Endothelial cell of umbilical vein (primary cell): ENCODE results near the gene MYO19. TPM values are rescaled to one million over a fixed set of nuclear protein-coding genes. Genes with fewer than 3 reads are reported as not detected.

Source experiments
- Bru-seq: library from RNA; stranded (reverse); fragments of 400-500 nt; gene quantifications from one replicate; lab custom pipeline; 2021; lab: Mats Ljungman, UMichigan
- BruChase-seq, 2 experiments: library from RNA; stranded (reverse); fragments of 400-500 nt; gene quantifications; one replicate each; lab custom pipeline; 2021; lab: Mats Ljungman, UMichigan
- BruUV-seq: library from RNA; stranded (reverse); fragments of 400-500 nt; replicated peaks from 2 replicates; lab custom pipeline; 2021; lab: Mats Ljungman, UMichigan
- CTCF ChIA-PET: fragments of 300-600, 350-600 bp; sonication (Branson Sonifier 250); formaldehyde crosslinking; loops from one replicate; lab custom pipeline; 2021; ENCODE audit warnings: antibody characterized with exemption, inconsistent platforms; lab: Charles Lee
- POLR2A ChIA-PET: fragments of 300-600, 350-600 bp; sonication (Branson Sonifier 250); formaldehyde crosslinking; loops from one replicate; lab custom pipeline; 2021; ENCODE audit warnings: antibody characterized with exemption, inconsistent platforms; lab: Charles Lee
- DNase-seq: peaks from one replicate; pipeline ENCODE4 v3.0.0-alpha.2; 2011; ENCODE audit warnings: low read depth, low spot score
- FAIRE-seq: peaks from 2 replicates; lab custom pipeline; 2011; peaks lifted over from hg19 to GRCh38; lab: Jason Lieb, UNC
- H2AFZ ChIP-seq: 2 replicates; pipeline ENCODE4 v1.6.0; 2012; ENCODE audit warnings: low read depth, low read length, control low read depth, inconsistent platforms
- H3K27ac ChIP-seq: 2 replicates; pipeline ENCODE4 v1.5.1; 2011; ENCODE audit warnings: low read depth, mild to moderate bottlenecking, control low read depth, low read length, moderate library complexity; ENCODE audit not compliant: insufficient read depth
- H3K27me3 ChIP-seq, 2 experiments: 2 replicates each; pipeline versions ENCODE4 v1.6.0 to v1.6.1; 2011; ENCODE audit warnings: low read length in 2 of 2, mixed read lengths in 1 of 2; ENCODE audit not compliant: control insufficient read depth in 2 of 2, insufficient read depth in 2 of 2
- H3K36me3 ChIP-seq, 2 experiments: 2 replicates in 1 of 2; 3 replicates in 1 of 2; pipeline ENCODE4 v1.5.1; 2011; ENCODE audit warnings: low read length in 2 of 2, mild to moderate bottlenecking in 1 of 2, moderate library complexity in 1 of 2; ENCODE audit not compliant: control insufficient read depth in 2 of 2, insufficient read depth in 2 of 2; ENCODE audit errors: extremely low read depth in 1 of 2
- H3K4me1 ChIP-seq: 3 replicates; pipeline ENCODE4 v1.5.1; 2011; ENCODE audit warnings: mild to moderate bottlenecking, low read length; ENCODE audit not compliant: control insufficient read depth, insufficient read depth; ENCODE audit errors: extremely low read depth
- H3K4me2 ChIP-seq: 2 replicates; pipeline ENCODE4 v1.6.1; 2011; ENCODE audit warnings: low read length, control low read depth, mixed read lengths; ENCODE audit not compliant: insufficient read depth
- H3K4me3 ChIP-seq, 3 experiments: fragments of 200-600 bp in 1 of 3; sonication (generic), shearing (Covaris generic) in 1 of 3; replicated peaks in 1 of 3; 2 replicates each; pipeline ENCODE4 v1.5.1; 2011 to 2016; ENCODE audit warnings: control low read depth in 3 of 3, low read length in 3 of 3, mild to moderate bottlenecking in 2 of 3, inconsistent platforms in 1 of 3, low read depth in 1 of 3, moderate library complexity in 1 of 3; ENCODE audit not compliant: insufficient read depth in 1 of 3
- H3K79me2 ChIP-seq: 2 replicates; pipeline ENCODE4 v1.6.0; 2012; ENCODE audit warnings: low read length, inconsistent platforms; ENCODE audit not compliant: control insufficient read depth, insufficient read depth
- H3K9ac ChIP-seq: replicated peaks from 2 replicates; pipeline ENCODE3; 2011; ENCODE audit warnings: low read length, control low read depth; ENCODE audit not compliant: insufficient read depth; ENCODE audit errors: extremely low read depth
- H3K9me1 ChIP-seq: replicated peaks from 3 replicates; pipeline ENCODE4 v1.6.0; 2011; ENCODE audit warnings: mild to moderate bottlenecking, low read length; ENCODE audit not compliant: control insufficient read depth, insufficient read depth; ENCODE audit errors: extremely low read depth
- H3K9me3 ChIP-seq: replicated peaks from 2 replicates; pipeline ENCODE4 v1.5.1; 2012; ENCODE audit warnings: low read length, inconsistent platforms; ENCODE audit not compliant: control insufficient read depth, insufficient read depth
- H4K20me1 ChIP-seq: replicated peaks from 2 replicates; pipeline ENCODE3; 2011; ENCODE audit warnings: mild to moderate bottlenecking, low read length; ENCODE audit not compliant: control insufficient read depth, insufficient read depth; ENCODE audit errors: extremely low read depth
- EZH2 ChIP-seq: IDR thresholded peaks from 2 replicates; pipeline ENCODE4 v1.6.1; 2012; ENCODE audit warnings: borderline replicate concordance, low read depth, mild to moderate bottlenecking, moderate library complexity, low read length, inconsistent platforms; ENCODE audit not compliant: severe bottlenecking
- MYC ChIP-seq: IDR thresholded peaks from one replicate; pipeline ENCODE4 v1.6.1; 2011; ENCODE audit warnings: mild to moderate bottlenecking, low read depth, low read length
- POLR2A ChIP-seq: IDR thresholded peaks from 2 replicates; pipeline ENCODE4 v1.6.1; 2012; ENCODE audit warnings: low read depth, mild to moderate bottlenecking, control low read depth, low read length
- POLR2AphosphoS5 ChIP-seq: IDR thresholded peaks from 2 replicates; pipeline ENCODE4 v1.6.1; 2012; ENCODE audit warnings: low read depth, mild to moderate bottlenecking, control low read depth, low read length, moderate library complexity; ENCODE audit not compliant: insufficient read depth
- dilution Hi-C: fragments of 300-500 bp; cut with MboI; formaldehyde crosslinking; loops from one replicate; pipeline ENCODE4 v1.15.0; 2019; ENCODE audit warnings: low sequenced_read_pairs; ENCODE audit not compliant: extremely low pct_ligation_motif_present
- intact Hi-C: fragments of 100-400 bp; cut with micrococcal nuclease; formaldehyde crosslinking; loops from one replicate; pipeline ENCODE4 v1.10.0; 2022
- long read RNA-seq: library from polyadenylated mRNA; stranded (forward); transcript quantifications from one replicate; pipeline ENCODE4 v2.0.0, GENCODE V29; 2021
- polyA minus RNA-seq, 3 experiments: library from RNA; depleted of rRNA, polyadenylated mRNA; stranded (reverse); fragments of >200 nt; gene quantifications; 1 replicate in 1 of 3; 2 replicates in 2 of 3; pipeline ENCODE4 v1.2.3, GENCODE V29; 2011
- polyA plus RNA-seq, 4 experiments: library from polyadenylated mRNA; depleted of rRNA in 3 of 4; stranded (reverse) in 3 of 4; unstranded in 1 of 4; fragments of >200 nt; gene quantifications; 2 replicates each; pipeline versions ENCODE4 v1.2.1 to v1.2.3, GENCODE V29; 2011 to 2012; ENCODE audit warnings: missing spikeins in 1 of 4
- total RNA-seq: library from RNA; stranded (reverse); gene quantifications from 2 replicates; pipeline ENCODE4 v1.2.3, GENCODE V29; 2021
- TF ChIP-seq, protein P1 (sequence below), 2 donors: IDR thresholded peaks; 1 replicate in 1 of 2; 2 replicates in 1 of 2; pipeline ENCODE4 v1.5.1; 2011; ENCODE audit warnings: low read length in 2 of 2, mild to moderate bottlenecking in 2 of 2, moderate library complexity in 2 of 2, control low read depth in 1 of 2, inconsistent platforms in 1 of 2, low read depth in 1 of 2; ENCODE audit not compliant: insufficient read depth in 1 of 2; ENCODE audit errors: extremely low read depth in 1 of 2
- TF ChIP-seq, protein P2 (sequence below): IDR thresholded peaks from 2 replicates; pipeline ENCODE4 v1.6.1; 2011; ENCODE audit not compliant: insufficient read depth, insufficient read length

The MYO19 gene
- 90.3 and 95.7 TPM in 2 replicates for total RNA-seq
- 75.4 and 92.8 TPM in 2 replicates for polyA plus RNA-seq
- 50.6 and 56.9 TPM in 2 replicates for polyA plus RNA-seq (2011; cell fraction: cytosol; rRNA removed)
- 379 and 412 TPM in 2 replicates for polyA plus RNA-seq (2011; cell fraction: nucleus; rRNA removed)
- polyA plus RNA-seq (2012), result 39.1 and 49.6 TPM in 2 replicates
- polyA minus RNA-seq, result 122 and 134 TPM in 2 replicates
- polyA minus RNA-seq (2011; cell fraction: cytosol; rRNA and poly(A)+ RNA removed), result 92.0 TPM
- 159 and 182 TPM in 2 replicates for polyA minus RNA-seq (2011; cell fraction: nucleus; rRNA and poly(A)+ RNA removed)
- Bru-seq, nascent RNA, result percentile 81 among the genes with signal in this experiment
- percentile 90 among the genes with signal in this experiment for BruChase-seq, experiment 1, labeled RNA remaining after a 6-hour chase
- percentile 93 among the genes with signal in this experiment for BruChase-seq, experiment 2, labeled RNA remaining after a 2-hour chase
- long read RNA-seq, full-length matches to known transcripts, result 19 of 71 reads
- long read RNA-seq, partial matches to known transcripts, result 12 of 71 reads
- long read RNA-seq, other reads (novel, unspliced or antisense), result 40 of 71 reads

- Histone ChIP-seq H3K79me2 (peaks cover 6% of the 10 kb centered on the region), H3K4me1 (peaks cover 8% of the 10 kb centered on the region), H3K4me2 (peak within 1 kb of the TSS; percentile 86), H3K27me3 (no peaks in the 10 kb centered on the region), H4K20me1 (no peaks in the 10 kb centered on the region), H3K9ac (peak within 1 kb of the TSS; percentile 94), H3K9me1 (no peaks in the 10 kb centered on the region), H2AFZ (peak within 1 kb of the TSS; percentile 70), H3K36me3 (peaks cover 4 to 7% of the 10 kb centered on the region in 2 experiments), H3K27ac (peak within 1 kb of the TSS; percentile 84), H3K4me3 (peak within 1 kb of the TSS; percentile 63 to 84 (median 70)), H3K9me3 (no peaks in the 10 kb centered on the region)
- CTCF ChIA-PET, result interaction anchor here (1.3 to 4.3 kb wide), 3 partner anchors 10 to 52 kb away, joined by 3 to 31 read pairs (median 12); partner anchors contain the start of gene GGNBP2
- DNase-seq (peak; percentile 90), FAIRE-seq (no peak)
- dilution Hi-C loops, result no loop called here
- intact Hi-C loops, result loop anchor here (1.0 kb wide), 2 partner anchors 9 to 49 kb away; partner anchors contain the start of genes GGNBP2 and ZNHIT3
- TF ChIP-seq, protein P1, sequence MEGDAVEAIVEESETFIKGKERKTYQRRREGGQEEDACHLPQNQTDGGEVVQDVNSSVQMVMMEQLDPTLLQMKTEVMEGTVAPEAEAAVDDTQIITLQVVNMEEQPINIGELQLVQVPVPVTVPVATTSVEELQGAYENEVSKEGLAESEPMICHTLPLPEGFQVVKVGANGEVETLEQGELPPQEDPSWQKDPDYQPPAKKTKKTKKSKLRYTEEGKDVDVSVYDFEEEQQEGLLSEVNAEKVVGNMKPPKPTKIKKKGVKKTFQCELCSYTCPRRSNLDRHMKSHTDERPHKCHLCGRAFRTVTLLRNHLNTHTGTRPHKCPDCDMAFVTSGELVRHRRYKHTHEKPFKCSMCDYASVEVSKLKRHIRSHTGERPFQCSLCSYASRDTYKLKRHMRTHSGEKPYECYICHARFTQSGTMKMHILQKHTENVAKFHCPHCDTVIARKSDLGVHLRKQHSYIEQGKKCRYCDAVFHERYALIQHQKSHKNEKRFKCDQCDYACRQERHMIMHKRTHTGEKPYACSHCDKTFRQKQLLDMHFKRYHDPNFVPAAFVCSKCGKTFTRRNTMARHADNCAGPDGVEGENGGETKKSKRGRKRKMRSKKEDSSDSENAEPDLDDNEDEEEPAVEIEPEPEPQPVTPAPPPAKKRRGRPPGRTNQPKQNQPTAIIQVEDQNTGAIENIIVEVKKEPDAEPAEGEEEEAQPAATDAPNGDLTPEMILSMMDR (IDR thresholded peaks at IDR 0.05; ENCODE audit: extremely low read depth in 1 of 2, insufficient read depth in 1 of 2, low read depth in 1 of 2, low read length in 2 of 2), result no peak
- TF ChIP-seq MYC (peak; percentile 97), POLR2A (peak; percentile 94), EZH2 (no peak), POLR2AphosphoS5 (peak; percentile 99)
- TF ChIP-seq, protein P2, sequence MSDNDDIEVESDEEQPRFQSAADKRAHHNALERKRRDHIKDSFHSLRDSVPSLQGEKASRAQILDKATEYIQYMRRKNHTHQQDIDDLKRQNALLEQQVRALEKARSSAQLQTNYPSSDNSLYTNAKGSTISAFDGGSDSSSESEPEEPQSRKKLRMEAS, result peak; percentile 95
- POLR2A ChIA-PET, result interaction anchor here (0.6 to 1.0 kb wide), 2 partner anchors 10 kb away, joined by 3 to 6 read pairs; partner anchors contain the start of gene GGNBP2
- no TSS peak for BruUV-seq
Measured at GRCh38 chr17:36534840-36535668, at the start of gene MYO19, which contains the start of gene PIGW. MYO19 (minus strand) TSS chr17:36534868; CDS start chr17:36532538, 2,330 bp downstream. PIGW (plus strand) TSS chr17:36534987; CDS start chr17:36537102, 2,115 bp downstream.
